MM.1S (cell line): Measurements from ENCODE around the gene TNNC2.
"Not testable (repeated sequence)": the region's sequence is repeated elsewhere in the genome, so short reads cannot be mapped to it uniquely, and the experiment has no call there.

Experiments used
- DNase-seq: peaks from one replicate; pipeline ENCODE4 v3.0.0-alpha.2; 2015
- H2AFZ ChIP-seq: fragments of 300-600 bp; sonication (generic); 2 replicates; pipeline ENCODE4 v1.6.0; 2016; ENCODE audit warnings: antibody characterized with exemption, low read length
- H3F3A ChIP-seq: fragments of 300-600 bp; sonication (generic); 2 replicates; pipeline ENCODE4 v1.6.1; 2016; ENCODE audit warnings: mild to moderate bottlenecking, antibody characterized with exemption, low read length, moderate library complexity, mixed read lengths; ENCODE audit not compliant: insufficient read depth
- H3K27ac ChIP-seq: fragments of 300-600 bp; sonication (generic); 2 replicates; pipeline ENCODE4 v1.5.1; 2016; ENCODE audit warnings: mild to moderate bottlenecking, low read length
- H3K27me3 ChIP-seq: fragments of 300-600 bp; sonication (generic); replicated peaks from 2 replicates; pipeline ENCODE4 v1.6.0; 2016; ENCODE audit warnings: low read length; ENCODE audit not compliant: insufficient read depth
- H3K36me3 ChIP-seq: fragments of 300-600 bp; sonication (generic); replicated peaks from 2 replicates; pipeline ENCODE4 v1.6.1; 2016; ENCODE audit warnings: mild to moderate bottlenecking, low read length, mixed read lengths; ENCODE audit not compliant: insufficient read depth
- H3K4me1 ChIP-seq: fragments of 300-600 bp; sonication (generic); 2 replicates; pipeline ENCODE4 v1.6.1; 2016; ENCODE audit warnings: low read length, mixed read lengths
- H3K4me2 ChIP-seq: fragments of 300-600 bp; sonication (generic); 2 replicates; pipeline ENCODE4 v1.6.0; 2016; ENCODE audit warnings: low read depth, low read length
- H3K4me3 ChIP-seq: fragments of 300-600 bp; sonication (generic); 2 replicates; pipeline ENCODE4 v1.5.1; 2016; ENCODE audit warnings: low read length, mixed read lengths
- H3K79me2 ChIP-seq: fragments of 300-600 bp; sonication (generic); 2 replicates; pipeline ENCODE4 v1.6.1; 2016; ENCODE audit warnings: mixed run types, low read length, mixed read lengths
- H3K9ac ChIP-seq: fragments of 300-600 bp; sonication (generic); 2 replicates; pipeline ENCODE4 v1.6.1; 2016; ENCODE audit warnings: low read length, mixed read lengths
- H3K9me2 ChIP-seq: fragments of 300-600 bp; sonication (generic); replicated peaks from 2 replicates; pipeline ENCODE4 v1.6.1; 2016; ENCODE audit warnings: mild to moderate bottlenecking, low read length, mixed read lengths; ENCODE audit not compliant: insufficient read depth
- H3K9me3 ChIP-seq: fragments of 300-600 bp; sonication (generic); replicated peaks from 2 replicates; pipeline ENCODE4 v1.6.1; 2016; ENCODE audit warnings: mild to moderate bottlenecking, low read length, mixed read lengths; ENCODE audit not compliant: insufficient read depth
- H4K20me1 ChIP-seq: fragments of 300-600 bp; sonication (generic); 2 replicates; pipeline ENCODE4 v1.6.1; 2016; ENCODE audit warnings: mild to moderate bottlenecking, low read length, moderate library complexity, mixed read lengths; ENCODE audit not compliant: insufficient read depth
- EZH2 ChIP-seq: fragments of 300-600 bp; sonication (generic); optimal IDR thresholded peaks from 2 replicates; pipeline ENCODE3; 2017; ENCODE audit warnings: low read depth, mild to moderate bottlenecking, antibody characterized with exemption, low read length, mixed read lengths
- EZH2phosphoT487 ChIP-seq: fragments of 300-600 bp; sonication (generic); IDR thresholded peaks from 2 replicates; pipeline ENCODE4 v1.6.1; 2018; ENCODE audit warnings: antibody characterized with exemption, low read length
- TF ChIP-seq, protein P1 (sequence below): fragments of 300-600 bp; sonication (generic); IDR thresholded peaks from 2 replicates; pipeline ENCODE4 v1.5.1; 2016; ENCODE audit warnings: antibody characterized with exemption, low read length, mixed read lengths

The TNNC2 gene

DNA sequence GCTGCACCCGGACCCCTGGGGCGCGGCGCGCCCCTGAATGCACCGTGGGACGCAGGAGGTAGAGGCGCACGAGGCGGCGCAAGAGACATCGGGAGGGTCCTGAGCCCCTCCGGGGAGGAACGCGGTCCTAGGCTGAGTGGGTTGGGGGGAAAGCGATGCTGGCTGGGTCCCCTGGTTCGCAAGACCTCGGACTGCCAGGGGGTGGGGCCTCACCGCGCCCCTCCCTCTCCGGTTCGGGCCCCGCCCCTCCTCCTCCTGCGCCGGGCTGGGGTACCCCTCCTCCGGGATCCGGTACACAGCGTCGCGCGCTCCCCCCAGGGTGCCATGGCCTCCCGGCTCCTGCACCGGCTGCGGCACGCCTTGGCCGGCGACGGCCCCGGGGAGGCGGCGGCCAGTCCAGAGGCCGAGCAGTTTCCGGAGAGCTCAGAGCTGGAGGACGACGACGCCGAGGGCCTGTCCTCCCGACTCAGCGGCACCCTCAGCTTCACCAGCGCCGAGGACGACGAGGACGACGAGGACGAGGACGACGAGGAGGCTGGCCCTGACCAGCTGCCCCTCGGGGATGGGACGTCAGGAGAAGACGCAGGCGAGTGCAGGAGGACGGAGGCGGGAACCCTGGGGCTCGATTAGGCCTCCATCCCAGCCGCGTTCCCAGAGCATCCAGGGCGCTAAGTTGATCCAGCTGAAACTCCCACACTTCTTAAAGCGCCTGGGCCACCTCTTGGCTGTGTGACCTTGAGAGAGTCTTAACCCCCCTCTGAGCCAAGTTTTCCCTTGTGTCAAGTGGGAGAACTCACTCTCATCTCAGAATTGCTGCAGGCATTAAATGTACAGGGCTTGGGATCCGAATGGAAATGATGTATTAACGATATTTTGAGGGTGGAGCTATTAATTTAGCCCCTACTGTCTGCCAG is 7.0 kb upstream of the TNNC2 start:
- Histone ChIP-seq H3K4me2 (peak overlapping the region; percentile 97), H3K27me3 (no peaks in the 10 kb centered on the region), H3K36me3 (no peaks in the 10 kb centered on the region), H3K9me3 (no peaks in the 10 kb centered on the region), H3K9ac (peak overlapping the region; percentile 44; the same call in 1 of the 2 replicates), H2AFZ (peak overlapping the region; percentile 88), H4K20me1 (no peaks in the 10 kb centered on the region), H3F3A (no peaks in the 10 kb centered on the region), H3K4me3 (peak overlapping the region; percentile 69), H3K79me2 (no peaks in the 10 kb centered on the region), H3K27ac (no peak overlapping the region), H3K4me1 (no peaks in the 10 kb centered on the region), H3K9me2 (no peaks in the 10 kb centered on the region)
- TF ChIP-seq, protein P1, sequence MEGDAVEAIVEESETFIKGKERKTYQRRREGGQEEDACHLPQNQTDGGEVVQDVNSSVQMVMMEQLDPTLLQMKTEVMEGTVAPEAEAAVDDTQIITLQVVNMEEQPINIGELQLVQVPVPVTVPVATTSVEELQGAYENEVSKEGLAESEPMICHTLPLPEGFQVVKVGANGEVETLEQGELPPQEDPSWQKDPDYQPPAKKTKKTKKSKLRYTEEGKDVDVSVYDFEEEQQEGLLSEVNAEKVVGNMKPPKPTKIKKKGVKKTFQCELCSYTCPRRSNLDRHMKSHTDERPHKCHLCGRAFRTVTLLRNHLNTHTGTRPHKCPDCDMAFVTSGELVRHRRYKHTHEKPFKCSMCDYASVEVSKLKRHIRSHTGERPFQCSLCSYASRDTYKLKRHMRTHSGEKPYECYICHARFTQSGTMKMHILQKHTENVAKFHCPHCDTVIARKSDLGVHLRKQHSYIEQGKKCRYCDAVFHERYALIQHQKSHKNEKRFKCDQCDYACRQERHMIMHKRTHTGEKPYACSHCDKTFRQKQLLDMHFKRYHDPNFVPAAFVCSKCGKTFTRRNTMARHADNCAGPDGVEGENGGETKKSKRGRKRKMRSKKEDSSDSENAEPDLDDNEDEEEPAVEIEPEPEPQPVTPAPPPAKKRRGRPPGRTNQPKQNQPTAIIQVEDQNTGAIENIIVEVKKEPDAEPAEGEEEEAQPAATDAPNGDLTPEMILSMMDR, result no peak
- TF ChIP-seq EZH2phosphoT487 (no peak), EZH2 (no peak)
- no peak for DNase-seq

DNA sequence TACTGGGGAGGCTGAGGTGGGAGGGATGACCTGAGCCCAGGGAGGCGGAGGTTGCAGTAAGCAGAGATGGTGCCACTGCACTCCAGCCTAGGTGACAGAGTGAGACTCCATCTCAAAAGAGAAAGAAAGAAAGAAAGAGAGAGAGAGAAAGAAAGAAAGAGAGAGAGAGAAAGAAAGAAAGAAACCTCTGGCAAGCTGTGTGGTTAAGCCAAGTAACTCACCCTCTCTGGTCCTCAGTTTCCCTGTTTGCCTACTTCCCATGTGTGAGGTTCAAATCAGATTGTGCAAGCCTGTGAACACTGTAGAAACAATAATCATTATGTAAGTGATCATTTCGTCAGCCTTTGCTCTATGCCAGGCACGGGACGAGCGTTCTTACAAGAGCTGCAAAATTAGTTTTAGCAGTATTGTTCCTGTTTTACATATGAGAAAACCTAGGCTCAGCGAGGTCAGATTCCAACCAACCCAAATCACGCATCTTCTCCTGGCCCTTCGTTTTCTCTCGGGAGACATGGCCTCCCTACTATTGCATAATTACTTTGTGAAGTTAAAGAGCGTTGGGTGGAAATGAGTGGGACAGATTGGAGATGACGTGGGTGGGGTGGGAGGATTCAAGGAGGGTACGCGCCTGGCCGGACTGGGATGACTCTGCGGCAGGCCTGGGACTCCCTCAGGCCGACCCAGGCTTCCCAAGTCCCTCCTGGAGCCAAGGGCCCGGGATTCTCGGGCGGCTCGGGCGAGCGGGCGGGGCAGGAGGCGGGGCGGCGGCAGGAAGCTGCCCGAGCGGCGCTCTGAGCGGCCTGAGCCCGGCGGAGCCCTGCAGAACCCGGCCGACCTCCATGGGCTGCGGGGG is 6.1 kb upstream of the TNNC2 start, which contains the start of gene SNX21:
SNX21 (plus strand) TSS at position 770 of the 853 bp plus-strand sequence. CDS start 121 bp downstream, outside the sequence.
- H3K4me1 ChIP-seq, result no peaks in the 10 kb centered on the region
- no peaks in the 10 kb centered on the region for H4K20me1 ChIP-seq
- H3K27me3 ChIP-seq, result no peaks in the 10 kb centered on the region
- H3K4me2 ChIP-seq, result peak within 1 kb of the TSS; percentile 97
- no peaks in the 10 kb centered on the region for H3K79me2 ChIP-seq
- H3K36me3 ChIP-seq, result no peaks in the 10 kb centered on the region
- TF ChIP-seq EZH2 (no peak), EZH2phosphoT487 (no peak)
- TF ChIP-seq, protein P1, result no peak
- H3K9me3 ChIP-seq, result no peaks in the 10 kb centered on the region
- peak within 1 kb of the TSS; percentile 69 for H3K4me3 ChIP-seq
- peak within 1 kb of the TSS; percentile 88 for H2AFZ ChIP-seq
- no peaks in the 10 kb centered on the region for H3F3A ChIP-seq
- H3K27ac ChIP-seq, result no peak within 1 kb of the TSS
- DNase-seq, result peak; percentile 18
- peak within 1 kb of the TSS; percentile 44; the same call in 1 of the 2 replicates for H3K9ac ChIP-seq
- no peaks in the 10 kb centered on the region for H3K9me2 ChIP-seq

DNA sequence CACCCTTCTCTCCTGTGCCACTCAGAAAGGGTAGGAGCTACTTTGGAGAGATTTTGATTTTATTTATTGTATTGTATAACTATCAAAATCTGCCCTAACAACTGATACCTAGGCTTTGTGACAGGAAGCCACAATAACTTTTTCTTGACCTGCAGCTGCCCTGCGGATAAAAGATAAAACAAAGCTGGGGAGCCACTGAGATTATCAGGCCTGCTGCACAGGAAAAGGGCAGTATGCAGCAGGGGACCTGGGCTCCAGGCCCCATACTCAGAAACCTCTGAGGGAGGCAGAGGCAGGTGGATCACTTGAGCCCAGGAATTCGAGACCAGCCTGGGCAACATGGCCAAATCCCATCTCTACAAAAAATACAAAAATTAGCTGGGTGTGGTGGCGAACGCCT is 5.5 kb upstream of the TNNC2 start:
- Histone ChIP-seq H3K4me1 (no peaks in the 10 kb centered on the region), H3F3A (no peaks in the 10 kb centered on the region), H3K4me3 (no peak overlapping the region), H3K79me2 (no peaks in the 10 kb centered on the region), H3K27me3 (no peaks in the 10 kb centered on the region), H4K20me1 (no peaks in the 10 kb centered on the region), H3K4me2 (no peak overlapping the region), H3K36me3 (no peaks in the 10 kb centered on the region), H3K9ac (no peak overlapping the region), H3K27ac (no peak overlapping the region), H2AFZ (no peak overlapping the region), H3K9me2 (no peaks in the 10 kb centered on the region), H3K9me3 (no peaks in the 10 kb centered on the region)
- no peak for DNase-seq
- no peak for TF ChIP-seq EZH2
- TF ChIP-seq, protein P1, result no peak
- no peak for TF ChIP-seq EZH2phosphoT487

DNA sequence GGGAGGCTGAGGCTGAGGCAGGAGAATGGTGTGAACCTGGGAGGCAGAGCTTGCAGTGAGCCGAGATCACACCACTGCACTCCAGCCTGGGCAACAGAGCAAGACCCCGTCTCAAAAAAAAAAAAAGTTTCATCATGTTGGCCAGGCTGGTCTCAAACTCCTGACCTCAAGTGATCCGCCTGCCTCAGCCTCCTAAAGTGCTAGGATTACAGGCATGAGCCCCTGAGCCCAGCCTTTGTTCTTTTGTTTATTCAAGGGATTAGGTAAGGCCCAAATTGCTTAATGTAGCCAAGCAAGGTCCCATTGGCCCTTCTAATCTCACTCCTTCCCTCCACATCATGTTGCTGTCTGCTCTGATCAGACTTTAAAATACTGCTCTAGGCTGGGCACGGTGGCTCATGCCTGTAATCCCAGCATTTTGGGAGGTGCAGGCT is 2.6 kb upstream of the TNNC2 start:
- H3K4me1 ChIP-seq, H3K4me2 ChIP-seq, H3K4me3 ChIP-seq, H3K36me3 ChIP-seq, H3F3A ChIP-seq, DNase-seq, H3K9me2 ChIP-seq, H3K79me2 ChIP-seq, H3K27me3 ChIP-seq, H3K9ac ChIP-seq, H4K20me1 ChIP-seq, H3K9me3 ChIP-seq, H2AFZ ChIP-seq, H3K27ac ChIP-seq: not testable (repeated sequence)
